HG02571 (cell line): Measurements from ENCODE around the gene PUS7.
"Not testable (repeated sequence)": the region's sequence is repeated elsewhere in the genome, so short reads cannot be mapped to it uniquely, and the experiment has no call there.

Source experiments
- ATAC-seq: cut with Tn5 transposase; IDR thresholded peaks from one replicate; pipeline ENCODE4 v1.9.1; 2021; ENCODE audit warnings: mild to moderate bottlenecking, moderate library complexity; ENCODE audit not compliant: unreplicated experiment

The PUS7 gene

DNA sequence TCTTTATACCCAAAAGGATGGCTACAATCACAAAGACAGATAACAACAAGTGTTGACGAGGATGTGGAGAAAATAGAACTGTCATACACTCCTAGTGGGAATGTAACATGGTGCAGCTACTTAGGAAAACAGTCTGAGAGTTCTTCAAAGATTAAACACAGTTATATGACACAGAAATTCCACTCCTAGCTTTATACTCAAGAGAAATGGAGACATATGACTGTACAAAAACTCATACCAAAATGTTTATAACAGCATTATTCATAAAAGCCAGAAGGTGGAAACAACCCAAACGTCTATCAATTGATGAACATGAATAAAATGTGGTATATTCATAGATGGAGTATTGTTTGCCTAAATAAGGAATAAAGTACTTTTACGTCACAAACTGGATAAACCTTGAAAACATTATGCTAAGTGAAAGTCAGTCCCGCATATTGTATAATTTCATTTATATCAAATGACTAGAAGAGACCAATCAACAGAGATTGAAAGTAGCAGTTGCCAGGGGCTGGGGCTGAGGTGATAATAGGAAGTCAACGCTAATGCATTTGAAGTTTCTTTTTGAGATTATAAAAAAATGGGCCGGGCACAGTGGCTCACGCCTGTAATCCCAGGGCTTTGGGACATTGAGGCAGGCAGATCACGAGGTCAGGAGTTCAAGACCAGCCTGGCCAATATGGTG lies 71.8 kb downstream of the PUS7 start:
- no peak for ATAC-seq

DNA sequence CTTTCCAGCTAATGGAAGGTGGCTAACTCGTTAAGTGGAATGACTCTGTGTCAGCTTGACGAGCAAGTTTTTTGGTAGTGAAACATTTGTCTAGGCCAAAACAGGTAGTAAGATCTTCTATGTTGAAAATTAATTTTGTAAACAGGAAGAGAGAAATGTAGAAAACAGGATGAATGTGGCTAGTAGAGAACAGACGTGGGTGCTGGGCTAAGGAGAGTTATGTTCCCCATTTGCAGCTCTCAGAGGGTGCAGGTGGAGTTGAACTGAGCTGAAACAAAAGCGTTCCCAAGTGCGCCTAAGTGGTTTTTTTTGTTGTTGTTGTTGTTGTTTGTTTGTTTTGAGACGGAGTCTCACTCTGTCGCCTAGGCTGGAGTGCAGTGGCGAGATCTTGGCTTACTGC lies 73.9 kb downstream of the PUS7 start:
- ATAC-seq: peak; percentile 53

DNA sequence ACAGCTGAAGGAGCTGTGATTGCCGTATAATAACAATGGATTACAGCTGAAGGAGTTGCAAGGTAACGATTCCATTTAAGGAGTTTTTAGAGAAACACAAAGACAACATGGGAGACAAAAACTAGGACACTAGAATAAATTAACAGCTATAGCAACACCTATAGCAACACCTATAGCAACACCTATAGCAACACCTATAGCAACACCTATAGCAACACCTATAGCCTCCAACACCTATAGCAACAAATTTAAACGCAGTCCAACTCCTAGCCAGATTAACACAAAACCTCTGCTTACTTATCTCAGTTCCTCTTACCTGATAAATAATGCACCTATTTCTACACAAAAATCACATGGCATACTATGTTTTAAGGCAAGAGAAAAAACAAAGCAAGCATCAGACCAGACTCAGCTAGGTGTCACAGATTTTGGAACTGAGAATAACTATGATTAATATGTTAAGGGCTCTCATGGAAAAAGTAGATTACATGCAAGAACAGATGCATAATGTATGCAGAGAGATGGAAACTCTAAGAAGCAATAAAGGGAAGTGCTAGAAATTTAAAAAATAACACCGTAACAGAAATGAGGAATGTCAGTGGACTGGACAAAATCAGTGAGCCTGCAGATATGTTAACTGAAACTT lies 77.6 kb downstream of the PUS7 start:
- ATAC-seq: no peak

DNA sequence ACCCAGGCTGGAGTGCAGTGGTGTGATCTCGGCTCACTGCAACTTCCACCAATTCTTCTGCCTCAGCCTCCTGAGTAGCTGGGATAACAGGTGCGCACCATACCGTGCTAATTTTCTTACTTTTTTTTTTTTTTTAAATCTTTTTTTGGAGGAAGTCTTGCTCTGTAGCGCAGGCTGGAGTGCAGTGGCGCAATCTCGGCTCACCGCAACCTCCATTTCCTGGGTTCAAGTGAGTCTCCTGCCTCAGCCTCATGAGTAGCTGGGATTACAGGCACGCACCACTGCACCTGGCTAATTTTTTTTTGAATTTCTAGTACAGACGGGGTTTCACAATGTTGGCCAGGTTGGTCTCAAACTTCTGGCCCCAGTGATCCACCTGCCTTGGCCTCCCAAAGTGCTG lies 79.9 kb downstream of the PUS7 start:
- not testable (repeated sequence) for ATAC-seq

DNA sequence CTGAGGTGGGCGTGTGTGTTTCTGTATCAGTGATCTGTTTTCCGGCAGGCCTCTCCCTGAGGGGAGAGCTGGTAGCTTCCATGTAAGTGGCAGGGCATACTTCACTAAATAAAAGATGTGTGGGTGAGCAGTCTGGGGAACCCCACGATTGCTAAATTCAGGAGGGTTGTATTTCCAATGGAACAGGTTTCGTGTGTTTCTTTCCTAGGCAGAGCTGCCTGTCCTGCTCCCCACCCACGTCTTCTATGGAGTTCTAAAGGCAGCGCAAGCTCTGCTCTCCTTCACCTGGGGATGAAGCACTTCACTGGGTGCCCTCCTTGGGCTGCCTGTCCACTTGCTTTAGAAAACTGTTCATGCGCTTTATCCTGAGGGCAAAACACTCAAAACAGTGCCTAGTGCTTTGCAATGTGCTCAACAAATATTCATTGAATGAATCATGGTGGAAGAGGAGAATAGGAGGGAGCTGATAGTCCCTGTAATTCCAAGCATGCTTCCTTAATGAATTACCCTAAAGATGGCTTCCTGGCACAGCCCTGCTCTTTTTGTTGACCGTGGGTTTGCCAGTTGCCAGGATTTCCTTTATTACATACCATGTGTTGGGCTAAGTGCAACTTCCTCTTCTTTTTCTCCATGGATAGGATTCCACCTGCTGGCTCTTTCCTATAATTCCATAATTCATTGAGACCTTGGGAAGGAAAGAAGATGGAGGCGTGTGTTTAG lies 82.7 kb downstream of the PUS7 start:
- no peak for ATAC-seq

DNA sequence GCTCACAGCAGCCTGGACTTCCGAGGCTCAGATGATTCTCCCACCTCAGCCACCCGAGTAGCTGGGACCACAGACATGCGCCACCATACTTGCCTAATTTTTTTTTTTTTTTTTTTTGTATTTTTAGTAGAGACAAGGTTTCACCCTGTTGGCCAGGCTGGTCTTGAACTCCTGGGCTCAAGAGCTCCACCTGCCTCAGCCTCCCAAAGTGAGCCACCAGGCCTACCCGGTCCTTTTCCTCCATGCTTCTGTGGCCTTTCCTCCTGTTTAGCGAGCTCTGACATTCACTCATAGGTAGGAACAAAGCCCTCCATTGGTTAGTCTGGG lies 83.3 kb downstream of the PUS7 start:
- ATAC-seq: no peak

DNA sequence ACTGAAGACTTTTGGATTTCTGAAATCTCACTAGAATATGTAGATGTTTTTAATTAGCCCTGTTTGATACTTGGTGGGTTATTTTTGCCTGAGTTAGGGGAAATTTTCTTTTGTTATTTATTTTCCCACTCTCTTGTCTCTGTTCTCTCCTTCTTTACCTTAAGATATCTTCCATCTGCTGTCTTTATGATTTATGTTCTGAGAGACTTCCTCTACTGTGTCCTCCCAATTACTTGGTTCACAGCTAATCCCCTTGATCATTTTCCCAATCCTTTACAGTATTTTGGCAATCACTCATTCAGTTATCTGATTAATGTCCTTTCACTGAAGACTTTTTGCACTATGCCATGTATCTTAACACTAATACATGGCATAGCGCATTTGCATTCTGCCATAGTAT lies 83.8 kb downstream of the PUS7 start:
- ATAC-seq: no peak

DNA sequence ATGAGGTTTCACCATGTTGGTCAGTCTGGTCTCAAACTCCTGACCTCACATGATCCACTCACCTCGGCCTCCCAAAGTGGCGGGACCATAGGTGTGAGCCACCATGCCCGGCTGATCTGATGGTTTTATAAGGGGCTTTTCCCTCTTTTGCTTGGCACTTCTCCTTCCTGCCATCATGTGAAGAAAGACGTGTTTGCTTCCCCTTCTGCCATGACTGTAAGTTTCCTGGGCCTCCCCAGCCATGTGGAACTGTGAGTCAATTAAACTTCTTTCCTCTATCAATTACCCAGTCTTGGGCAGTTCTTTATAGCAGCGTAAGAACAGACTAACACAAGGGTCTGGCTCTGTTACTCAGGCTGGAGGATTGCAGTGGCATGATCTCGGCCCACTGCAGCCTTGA lies 84.7 kb downstream of the PUS7 start:
- not testable (repeated sequence) for ATAC-seq

DNA sequence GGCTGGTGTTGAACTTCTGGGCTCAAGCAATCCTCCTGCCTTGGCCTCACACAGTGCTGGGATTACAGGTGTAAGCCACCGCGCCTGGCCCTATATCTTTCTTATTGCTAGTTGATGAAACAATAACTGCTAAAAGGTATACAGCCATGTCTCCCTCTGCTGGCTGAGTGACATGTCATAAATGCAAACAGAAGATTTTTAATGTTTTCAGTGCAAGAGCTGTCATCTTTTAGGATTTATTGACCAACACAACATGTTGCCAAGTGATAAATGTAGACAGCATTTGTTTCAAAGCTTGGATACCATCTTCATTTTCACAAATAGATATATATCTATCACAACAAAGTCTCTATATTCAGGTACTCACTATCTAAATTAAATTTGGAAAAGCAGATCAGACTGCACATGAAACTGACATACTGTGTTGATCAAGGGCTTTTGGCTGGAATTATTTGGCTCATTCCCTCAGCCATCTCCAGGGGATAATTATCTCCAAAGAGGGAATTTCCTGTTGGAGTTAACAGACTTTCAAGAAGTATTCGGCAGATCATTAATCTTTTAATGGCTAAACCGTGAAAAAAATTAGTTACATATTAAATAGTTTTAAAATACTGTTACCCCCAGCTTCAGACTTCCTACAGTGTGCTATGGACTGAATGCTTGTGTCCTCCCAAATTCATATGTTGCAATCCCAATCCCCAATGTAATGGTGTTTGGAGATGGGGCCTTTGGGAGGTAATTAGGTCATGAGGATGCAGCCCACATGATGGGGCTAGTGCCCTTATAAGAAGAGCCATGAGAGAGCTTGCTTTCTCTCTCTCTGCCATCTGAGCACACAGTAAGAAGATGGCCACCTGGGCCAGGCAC lies 92.1 kb downstream of the PUS7 start:
- no peak for ATAC-seq

DNA sequence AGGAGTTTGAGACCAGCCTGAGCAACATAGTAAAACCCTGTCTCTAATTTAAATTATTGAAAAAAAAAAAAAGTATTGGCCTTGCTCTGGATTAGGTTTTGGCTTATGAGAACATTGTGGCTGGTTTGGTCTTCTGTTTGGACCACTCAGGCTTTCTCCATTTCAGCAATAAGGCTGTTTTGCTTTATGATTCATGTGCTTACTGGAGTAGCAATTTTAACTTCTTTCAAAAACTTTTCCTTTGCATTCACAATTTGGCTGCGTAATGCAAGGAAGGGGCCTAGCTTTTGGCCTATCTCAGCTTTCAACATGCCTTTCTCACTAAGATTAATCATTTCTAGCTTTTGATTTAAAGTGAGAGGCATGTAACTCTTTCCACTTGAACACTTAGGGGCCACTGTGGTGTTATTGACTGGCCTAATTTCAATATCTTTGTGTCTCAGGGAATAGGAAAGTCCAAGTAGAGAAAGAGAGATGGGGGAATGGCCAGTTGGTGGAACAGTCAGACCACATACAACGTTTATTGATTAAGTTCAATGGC lies 95.4 kb downstream of the PUS7 start:
- ATAC-seq: no peak

DNA sequence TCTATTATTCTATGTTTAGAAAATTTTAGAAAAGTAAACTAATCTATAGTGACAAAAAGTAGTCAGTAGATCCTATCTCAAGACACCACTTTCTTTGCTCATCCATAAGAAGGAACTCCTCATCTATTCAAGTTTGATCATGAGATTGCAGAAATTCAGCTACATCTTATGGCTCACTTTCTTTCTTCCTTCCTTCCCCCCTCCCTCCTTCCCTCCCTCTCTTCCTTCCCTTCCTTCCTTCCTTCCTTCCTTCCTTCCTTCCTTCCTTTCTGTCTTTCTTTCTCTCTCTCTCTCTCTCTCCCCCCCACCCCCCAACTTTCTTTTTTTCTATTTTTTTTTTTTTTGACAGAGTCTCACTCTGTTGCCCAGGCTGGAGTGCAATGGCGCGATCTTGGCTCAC lies 98.1 kb downstream of the PUS7 start:
- no peak for ATAC-seq

DNA sequence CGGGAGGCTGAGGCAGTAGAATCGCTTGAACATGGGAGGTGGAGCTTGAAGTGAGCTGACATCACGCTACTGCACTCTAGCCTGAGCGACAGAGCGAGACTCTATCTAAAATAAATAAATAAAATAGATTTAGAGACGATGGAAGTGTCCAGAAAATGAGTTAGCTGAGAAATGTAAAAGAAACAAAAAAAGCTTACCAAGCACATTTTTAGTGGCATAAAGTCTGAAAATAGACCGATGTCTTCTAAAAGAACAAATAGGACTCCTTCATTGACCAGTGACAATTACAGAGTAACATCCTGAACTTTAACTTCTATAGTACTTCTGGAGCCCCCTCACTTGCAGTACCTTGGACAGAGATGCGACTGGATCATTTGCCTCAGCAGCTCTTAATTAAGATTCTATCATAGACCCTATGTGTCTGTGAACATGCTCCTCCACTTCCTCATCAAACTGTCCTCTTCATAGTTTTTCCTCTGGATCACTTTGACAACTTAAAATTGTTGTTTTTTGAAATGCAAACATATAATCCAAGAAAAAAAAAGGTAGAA lies 108.1 kb downstream of the PUS7 start:
- no peak for ATAC-seq

DNA sequence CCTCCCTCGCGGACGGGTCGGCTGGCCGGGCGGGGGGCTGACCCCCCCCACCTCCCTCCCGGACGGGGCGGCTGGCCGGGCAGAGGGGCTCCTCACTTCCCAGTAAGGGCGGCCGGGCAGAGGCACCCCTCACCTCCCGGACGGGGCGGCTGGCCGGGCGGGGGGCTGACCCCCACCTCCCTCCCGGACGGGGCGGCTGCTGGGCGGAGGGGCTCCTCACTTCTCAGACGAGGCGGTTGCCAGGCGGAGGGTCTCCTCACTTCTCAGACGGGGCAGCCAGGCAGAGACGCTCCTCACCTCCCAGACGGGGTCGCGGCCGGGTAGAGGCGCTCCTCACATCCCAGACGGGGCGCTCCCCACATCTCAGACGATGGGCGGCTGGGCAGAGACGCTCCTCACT lies 111.3 kb downstream of the PUS7 start:
- ATAC-seq: not testable (repeated sequence)

DNA sequence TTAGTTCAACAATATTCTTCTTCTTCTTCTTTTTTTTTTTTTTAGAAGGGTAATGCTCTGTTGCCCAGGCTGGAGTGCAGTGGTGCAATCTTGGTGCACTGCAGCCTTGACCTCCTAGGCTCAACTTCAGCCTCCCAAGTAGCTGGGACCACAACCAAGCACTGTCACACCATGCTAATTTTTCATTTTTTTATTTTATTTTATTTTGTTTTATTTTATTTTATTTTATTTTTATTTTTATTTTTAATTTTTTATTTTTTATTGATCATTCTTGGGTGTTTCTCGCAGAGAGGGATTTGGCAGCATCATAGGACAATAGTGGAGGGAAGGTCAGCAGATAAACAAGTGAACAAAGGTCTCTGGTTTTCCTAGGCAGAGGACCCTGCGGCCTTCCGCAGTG lies 112.3 kb downstream of the PUS7 start:
- not testable (repeated sequence) for ATAC-seq

DNA sequence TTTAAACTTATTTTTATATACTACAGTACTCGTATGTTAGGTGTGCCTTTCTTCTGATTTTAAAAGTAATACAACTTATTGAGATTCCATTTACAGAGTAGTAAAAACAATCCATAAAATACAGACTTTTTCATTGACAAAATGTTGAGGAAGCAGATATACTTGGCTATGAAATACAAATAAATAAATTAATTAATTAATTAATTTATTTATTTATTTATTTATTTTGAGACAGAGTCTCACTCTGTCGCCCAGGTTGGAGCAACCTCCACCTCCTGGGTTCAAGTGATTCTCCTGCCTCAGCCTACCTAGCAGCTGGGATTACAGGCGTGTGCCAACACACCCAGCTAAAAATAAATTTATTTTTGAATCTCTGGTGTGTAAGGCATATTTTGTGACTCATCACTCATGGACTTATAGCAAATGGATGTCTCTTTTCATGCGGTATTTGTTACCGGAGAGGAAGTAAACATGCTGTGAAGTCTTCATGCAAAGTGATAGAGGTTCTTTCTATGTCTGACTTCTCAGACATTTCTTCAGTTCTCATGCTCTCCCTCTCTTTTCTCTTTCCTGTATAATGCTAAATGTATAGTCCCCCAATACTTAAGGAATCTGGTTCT lies 113.2 kb downstream of the PUS7 start:
- no peak for ATAC-seq
